Activated CD8-positive, alpha-beta memory T cell treated with anti-CD3 and anti-CD28 coated beads for 4 hours (primary cell): ENCODE measurements around the gene NELL1.
"Not testable (repeated sequence)": the region's sequence is repeated elsewhere in the genome, so short reads cannot be mapped to it uniquely, and the experiment has no call there.

Experiments used
- DNase-seq, 2 donors: peaks; one replicate each; pipeline ENCODE4 v3.0.0-alpha.2; 2020; ENCODE audit warnings: low read depth in 2 of 2

NELL1 gene

DNA sequence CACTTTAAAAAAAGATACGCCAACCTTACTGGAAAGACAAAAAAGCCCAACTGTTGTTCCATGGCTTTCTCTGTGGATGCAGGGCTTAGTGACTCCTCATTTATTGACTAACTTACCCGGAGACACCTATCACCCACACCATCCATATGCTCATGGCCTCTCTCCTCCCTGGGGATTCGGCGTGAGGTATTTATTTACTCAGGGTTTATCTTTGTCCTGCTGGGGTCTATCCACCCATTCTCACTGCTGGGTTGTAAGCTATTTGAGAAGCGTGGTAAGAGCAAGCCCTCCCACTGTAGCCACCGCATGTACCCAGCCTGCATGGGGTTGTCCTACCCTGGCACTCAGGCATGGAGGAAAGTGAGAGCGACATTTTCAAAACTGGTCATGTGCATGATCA is 93.6 kb downstream of the NELL1 start:
- no peak for DNase-seq

DNA sequence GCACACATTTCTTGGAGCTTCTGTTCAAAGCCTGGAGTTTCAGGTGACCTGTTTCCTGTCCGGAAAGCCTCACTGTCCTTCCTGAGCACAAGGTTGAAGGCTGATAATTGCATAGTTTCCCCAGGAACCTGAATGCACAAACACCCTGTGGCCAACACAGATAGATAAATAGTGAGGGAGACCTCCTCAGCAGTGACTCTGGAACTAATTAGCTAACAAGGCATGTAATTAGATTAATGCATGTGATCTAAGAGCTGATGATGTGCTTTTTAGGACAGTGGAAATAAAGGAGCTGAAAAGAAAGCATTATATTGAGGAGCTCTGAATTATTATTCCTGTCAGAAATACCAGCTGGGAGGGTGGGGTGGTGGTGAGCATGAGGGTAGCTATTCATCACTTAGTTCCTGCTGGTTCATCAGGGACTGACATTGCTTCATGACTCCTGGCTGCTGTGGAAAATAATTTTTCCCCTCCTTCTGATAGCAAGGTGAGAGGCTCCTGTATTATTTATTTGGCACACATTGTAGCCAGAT is 101.1 kb downstream of the NELL1 start:
- DNase-seq: no peak

DNA sequence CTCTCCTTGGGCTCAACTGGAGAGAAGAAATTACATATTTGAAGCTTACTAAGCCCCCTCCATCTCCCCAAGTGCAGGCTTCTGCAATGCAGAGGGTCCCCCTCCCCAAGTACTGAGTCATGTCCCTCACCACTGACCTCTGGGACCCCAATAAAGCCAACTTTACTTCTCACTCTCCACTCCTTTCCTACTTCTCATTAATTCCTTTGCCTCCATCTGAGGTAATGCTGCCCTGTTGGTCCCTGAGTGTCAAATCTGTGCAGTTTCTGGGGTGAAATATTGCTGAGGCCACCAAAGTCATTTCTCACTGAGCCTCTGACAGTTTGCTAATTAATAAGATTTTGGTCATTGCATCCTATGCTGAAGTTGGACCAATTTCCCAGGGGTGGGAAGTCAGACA is 101.6 kb downstream of the NELL1 start:
- no peak for DNase-seq

DNA sequence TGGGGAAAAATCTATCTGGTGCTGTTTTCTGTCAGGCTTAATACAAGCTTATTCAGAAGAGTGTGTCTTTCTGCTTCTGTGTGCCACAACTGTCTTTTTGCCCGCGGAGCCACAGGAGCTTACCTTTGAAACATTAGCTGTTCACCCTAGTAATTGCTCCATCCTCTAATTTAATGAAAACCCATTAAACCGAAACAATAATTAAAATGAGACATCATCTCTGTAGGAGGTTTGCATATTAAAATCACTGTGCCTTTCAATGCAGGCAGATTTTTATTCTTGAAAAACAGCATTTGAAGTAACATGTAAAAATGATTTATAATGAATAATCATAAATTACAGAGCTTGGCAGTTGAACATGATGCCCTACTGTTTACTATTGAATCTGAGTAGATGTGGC is 102.3 kb downstream of the NELL1 start:
- DNase-seq: no peak

DNA sequence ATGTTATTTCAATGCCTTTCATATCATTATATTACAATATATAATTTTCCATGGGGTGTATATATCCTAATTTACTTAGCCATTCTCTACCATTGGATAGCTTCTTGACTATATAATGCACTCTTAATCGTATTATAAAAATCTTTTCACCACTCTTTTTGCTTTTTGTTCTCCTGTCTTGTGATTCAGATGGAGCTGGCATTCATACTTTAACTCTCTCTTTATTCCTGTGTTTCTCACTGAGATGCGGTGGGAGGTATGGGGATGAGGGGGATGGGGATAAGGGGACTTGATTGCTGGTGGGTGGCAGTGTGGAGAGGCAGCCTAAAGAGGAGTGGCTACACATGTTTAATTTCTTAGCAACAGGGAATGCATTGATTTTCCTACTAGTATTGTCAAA is 105.9 kb downstream of the NELL1 start:
- DNase-seq: no peak

DNA sequence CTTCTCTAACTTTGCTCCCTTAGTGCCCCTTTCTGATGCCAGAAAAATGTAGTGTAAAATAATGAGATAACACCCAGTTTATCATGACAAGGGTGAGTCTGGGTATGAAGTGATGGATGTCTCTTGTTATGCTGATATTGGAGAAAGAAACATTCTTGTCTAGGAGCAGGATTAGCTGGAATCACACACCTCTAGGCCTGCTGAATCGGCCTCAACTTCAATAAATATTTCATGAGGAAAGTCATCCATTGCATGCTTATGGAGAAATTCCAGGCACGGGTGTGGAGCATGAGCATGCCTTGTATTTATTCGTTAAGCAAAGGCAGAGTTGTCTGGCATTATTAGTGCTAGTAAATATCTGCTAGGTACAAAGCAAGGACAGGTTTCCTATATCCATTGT is 113.4 kb downstream of the NELL1 start:
- DNase-seq: no peak

DNA sequence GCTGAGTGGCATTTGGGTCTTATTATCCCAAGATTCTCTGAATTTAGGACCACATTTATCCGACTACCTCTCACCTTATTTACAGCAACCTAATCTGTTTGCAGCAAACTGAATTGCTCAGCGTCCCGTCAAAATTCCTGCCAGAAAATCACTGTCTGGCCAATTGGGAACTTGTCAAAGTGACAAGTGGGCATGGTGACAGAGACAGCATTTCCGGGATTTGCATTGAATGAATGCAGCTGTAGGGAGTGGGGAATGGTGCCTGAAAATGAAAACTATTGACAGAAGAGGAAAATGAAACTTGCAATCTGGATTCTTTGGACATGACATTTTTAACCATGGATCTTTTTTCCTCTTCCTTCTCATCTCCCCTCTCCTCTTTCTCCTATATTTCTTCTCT is 113.8 kb downstream of the NELL1 start:
- DNase-seq: no peak

DNA sequence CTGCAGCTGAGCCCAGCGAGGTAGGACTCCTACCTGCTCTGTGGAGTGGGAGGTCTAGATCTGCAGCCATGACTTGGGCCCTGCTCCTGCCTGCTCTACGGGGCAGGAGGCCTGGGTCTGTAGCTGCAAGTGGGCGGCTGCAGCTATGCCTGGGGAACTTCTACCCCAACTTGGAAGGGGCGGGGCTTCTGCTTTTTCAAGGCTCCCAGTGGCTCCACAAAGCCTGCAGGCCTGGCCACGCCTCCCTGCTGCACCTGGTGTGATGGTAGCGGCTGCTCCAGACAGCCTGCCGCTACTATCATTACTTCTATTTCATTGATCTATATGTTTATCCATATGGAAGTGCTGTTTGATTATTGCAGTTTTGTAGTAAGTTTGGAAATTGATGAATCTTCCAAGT is 121.2 kb downstream of the NELL1 start:
- no peak for DNase-seq

DNA sequence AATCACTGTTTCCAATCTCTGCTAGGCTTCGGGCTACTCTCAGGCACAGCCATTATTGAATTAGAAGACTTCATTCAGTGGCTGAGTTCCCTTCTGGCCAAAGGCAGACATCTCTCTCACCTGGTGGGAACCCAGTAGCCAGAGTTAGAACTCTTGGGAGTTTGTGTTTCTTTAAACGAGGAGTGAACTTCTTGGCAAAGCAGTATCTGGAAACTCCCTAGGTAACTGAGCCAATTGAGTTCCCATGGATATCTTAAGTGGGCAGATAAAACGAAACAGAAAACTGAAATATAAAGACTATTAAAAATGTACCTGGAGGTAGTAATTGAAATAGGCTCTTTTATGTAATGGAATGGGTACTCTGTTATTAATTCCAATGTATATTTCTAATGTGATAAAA is 125.6 kb downstream of the NELL1 start:
- DNase-seq: no peak

DNA sequence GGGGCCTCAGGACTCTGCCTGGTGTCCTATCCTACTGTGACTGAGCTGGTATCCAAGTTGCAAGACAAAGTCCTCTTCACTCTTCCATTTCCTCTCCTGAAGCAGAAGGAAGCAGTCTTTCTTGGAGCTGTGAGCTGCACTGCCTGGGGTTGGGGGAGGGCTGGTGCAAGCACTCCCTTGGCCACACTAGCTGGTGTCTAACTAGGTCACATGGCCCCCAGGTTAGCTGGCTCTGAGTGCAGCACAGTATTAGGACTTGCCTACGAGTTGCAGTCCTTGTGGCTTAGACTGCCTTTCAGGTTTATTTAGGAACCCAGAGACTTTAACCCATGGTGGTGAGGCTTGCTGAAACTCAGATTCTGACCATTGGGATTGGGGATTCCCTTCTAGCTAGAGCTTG is 138.9 kb downstream of the NELL1 start:
- no peak for DNase-seq

DNA sequence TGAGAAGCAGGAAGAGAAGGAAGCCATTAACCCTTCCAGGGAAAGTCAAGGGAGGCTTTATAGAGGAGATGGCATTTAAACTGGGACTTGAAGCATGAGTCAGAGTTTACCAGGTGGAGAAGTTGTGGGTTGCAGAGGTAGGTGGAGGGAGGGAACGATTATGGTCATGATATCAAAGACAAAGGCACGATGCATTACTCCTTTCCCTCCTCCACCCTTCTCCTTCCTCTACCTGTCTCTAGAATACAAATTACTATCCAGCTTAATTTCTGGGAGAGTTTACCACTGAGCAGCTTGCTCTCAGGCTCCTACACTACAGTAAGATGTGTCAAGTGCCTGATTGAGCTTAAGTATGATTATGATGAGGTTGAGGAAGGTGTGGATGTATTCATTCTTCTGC is 151.7 kb downstream of the NELL1 start:
- DNase-seq: no peak

DNA sequence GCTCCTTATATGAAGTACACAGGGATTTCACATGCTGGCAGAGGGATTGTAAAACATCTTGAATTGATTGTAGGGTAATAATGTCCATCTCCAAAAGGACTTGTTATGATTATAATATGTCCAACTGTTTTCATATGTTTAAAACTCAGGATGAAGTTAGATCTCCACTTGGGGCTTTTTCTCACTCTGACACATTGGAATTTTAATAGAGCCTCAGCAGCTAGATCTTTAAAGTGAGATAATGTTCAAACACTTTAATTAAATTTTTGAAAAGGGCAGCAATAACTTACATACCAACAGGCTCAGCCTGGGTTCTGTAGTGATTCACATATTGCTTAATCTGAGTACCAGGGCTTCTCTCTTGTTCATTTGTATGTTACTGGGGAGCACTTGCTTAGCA is 152.1 kb downstream of the NELL1 start:
- DNase-seq: no peak

DNA sequence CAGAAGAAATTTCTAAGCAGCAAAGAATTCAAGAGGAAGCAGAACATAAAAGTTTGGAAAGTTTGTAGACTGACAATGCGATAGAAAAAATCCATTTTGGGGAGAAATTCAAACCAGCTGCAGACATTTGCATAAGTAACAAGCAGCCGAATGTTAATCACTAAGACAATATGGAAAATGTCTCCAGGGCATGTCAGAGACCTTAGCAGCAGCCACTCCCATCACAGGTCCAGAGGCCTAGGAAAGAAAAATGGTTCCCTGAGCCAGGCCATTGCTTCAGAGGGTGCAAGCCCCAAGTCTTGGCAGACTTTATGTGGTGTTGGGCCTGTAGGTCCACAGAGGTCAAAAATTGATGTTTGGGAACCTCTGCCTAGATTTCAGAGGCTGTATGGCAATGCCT is 155.4 kb downstream of the NELL1 start:
- DNase-seq: no peak

DNA sequence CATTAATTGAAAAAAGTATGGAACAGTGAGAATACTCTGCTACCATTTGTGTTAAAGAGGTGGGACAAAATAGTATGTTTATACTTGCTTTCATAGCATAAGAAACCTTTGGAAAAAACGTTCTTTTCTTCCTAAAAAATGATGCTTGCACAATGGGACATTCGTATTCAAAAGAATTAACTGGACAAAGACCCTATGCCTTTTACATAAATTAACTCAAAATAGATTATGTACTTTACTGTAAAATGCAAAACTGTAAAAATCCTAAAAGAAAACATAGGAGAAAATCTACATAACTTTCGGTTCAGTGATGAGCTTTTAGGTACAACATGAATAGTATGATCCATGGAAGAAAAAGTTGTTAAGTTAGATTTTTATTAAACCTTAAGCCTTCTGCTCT is 166.2 kb downstream of the NELL1 start:
- DNase-seq: no peak

DNA sequence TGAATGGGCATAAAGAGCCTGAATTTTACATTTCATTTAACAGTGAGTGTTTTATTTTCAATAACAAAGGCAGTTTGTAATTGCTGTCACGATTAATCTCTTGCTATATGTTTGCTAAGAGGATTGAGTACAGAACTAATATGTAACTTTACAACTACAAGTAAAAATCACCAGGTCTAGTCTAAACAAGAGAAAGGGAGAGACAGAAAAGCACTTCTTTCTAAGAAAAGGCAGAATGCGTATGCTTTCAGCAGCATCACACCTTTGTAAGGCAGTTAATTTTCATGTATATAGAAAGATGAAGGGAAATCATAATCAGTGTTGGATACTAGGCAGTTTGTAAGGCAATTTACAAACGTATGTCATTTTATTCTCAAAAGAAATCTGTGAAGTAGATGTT is 169.8 kb downstream of the NELL1 start:
- no peak for DNase-seq

DNA sequence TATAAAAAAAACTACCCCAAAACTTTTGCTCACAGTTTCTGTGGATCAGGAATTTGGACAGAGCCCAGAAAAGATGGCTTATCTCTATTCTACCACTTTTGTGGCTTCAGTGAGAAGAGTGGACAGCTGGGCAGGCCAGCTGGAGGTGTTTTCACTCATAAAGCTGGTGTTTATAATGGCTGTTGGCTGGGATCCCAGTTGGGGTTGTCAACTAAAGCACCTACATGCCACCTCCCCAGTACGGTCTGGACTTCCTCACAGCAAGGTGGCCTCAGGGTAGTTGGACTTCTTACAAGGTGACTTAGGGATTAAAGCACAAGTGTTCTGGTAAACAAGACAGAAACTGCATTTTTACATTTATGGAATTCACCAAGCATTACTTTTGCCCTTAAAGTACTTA is 171.0 kb downstream of the NELL1 start:
- no peak for DNase-seq

DNA sequence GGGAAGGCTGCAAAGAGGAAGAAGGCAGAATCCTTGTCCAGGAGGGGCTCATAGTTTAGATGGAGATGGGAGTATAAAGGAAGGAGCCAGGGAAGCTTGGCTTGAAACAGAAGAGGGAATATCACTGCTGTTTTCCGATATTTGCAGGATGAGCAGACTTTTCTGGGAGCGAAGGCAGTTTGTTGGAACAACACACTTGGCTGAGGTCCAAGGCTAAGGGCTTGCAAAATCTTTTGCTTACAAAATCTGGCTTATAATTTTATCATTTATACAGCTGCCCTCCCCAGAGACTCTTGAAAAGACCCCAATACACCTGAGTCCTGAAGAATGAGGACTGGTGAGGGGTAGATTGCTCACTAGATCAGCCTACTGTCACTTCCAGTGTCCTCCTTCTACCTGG is 174.8 kb downstream of the NELL1 start:
- no peak for DNase-seq

DNA sequence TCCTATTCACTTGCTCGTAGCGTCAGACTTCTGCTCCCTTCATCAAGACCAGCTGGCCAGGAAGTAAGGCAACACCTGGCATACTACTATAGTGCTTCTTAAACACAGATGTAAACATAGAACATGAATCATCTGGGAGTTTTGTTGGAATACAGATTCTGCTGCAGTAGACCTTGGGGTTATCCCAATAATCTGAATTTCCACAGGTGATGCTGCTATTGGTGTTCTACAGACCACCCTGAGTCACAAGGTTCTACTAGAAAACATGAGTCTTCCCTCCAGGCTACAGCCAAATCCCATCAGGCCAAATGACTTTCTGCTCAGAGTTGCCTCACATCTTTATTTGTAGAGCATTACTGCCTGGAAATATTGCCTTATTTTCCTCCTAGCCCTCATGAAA is 175.2 kb downstream of the NELL1 start:
- no peak for DNase-seq

DNA sequence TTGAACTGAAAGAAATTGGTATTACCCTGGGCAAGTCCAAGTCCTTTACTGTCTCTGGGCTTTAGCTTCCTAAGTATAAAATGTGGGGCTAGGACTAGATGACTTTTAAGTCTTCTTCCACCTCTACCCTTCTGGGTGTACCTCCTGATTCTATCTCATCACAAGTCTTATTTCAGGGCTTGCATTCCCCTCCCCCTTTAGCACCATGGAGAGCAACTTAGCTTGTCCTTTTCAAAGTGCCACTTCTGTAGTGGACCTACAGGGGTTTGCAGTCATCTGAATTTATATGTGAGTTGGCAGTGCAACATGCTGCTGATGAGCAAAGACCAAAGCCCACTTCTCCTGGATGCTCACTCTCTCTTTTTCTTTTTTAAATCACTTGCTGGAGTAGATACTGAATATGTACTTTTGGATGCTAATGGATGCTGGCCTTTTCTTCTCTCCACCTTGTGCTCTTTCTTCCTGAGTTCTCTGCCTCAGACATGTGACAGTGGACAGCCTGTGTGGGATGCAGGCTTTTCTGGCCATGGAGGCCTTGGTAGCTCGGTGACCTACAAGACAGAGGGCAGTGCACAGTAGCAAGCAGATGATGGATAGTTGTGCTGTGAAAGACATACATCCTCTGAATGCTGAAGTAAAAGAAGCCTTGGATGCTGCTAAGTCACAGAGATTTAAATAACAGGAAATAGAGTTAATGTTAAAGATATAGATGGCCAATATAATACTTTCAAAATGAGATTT is 185.0 kb downstream of the NELL1 start:
- no peak for DNase-seq

DNA sequence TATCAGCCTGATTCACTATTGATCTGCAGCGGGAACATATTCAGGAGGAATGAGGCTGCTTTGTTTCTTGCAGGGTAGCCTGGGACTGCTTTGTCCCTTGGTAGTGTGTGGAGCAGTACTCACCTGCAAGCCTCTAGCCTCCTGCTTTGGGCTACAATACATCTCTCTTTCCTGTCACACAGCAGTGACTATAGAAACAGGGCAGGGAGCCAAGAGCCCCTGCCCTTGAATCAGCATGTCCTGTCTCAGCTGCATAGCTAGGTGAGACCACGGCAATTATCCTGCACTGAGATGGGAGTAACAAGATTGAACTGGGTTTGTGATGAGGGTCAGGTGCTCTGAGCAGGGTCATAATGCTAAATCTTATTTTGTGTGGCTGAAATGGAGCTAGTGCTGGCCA is 191.9 kb downstream of the NELL1 start:
- DNase-seq: no peak

DNA sequence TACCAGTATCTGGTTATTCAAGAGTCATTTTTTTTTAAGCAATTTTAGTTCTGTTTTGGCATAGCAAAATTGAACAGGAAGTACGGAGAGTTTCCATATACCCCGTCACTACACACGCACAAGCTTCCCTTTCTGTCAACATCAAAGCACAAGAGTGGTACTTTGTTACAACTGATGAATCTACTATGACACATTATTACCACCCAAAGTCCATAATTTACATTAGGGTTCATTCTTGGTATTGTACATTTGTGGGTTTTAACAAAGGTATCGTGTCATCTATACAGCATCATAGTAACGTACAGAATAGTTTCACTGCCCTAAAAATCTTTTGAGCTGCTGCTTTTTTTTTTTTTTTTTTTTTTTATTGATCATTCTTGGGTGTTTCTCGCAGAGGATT is 192.9 kb downstream of the NELL1 start:
- not testable (repeated sequence) for DNase-seq

DNA sequence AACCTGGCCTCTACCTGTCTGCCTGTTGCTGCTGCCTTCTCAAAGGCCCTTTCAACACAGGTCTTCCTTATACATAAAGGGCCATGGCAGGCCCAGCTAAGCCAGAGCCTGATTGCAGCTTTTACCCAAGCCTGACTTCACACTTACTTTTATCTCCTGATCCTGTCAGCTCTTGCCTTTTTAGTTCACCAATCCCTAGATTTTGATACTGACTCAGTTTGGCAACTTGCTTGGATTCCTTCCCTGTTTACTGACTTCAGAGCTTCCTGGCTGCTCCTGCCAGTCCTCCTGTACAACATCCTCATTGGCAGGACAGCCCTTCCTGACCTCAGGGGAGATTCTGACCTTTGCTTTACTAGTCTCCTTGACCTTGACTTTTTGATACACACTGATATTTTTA is 195.2 kb downstream of the NELL1 start:
- DNase-seq: no peak

DNA sequence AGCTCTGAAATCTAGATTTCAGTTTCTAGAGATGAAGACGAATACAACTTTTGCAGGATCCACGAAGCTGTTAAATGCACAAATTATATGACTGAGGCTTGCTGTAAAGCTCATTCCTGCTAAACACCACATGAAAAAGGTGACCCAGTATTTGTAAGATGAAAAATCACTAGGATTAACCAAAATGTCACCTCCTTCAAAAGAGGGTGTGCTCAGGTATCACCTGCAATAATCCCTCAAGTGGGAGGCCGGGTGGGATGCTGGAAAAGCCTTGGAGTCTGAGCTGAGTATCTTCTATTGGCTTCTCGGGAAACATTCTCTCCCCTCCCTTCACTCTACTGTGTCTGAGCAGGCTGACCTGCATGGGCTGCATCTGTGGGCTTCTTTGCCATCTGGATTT is 195.8 kb downstream of the NELL1 start:
- DNase-seq: no peak

DNA sequence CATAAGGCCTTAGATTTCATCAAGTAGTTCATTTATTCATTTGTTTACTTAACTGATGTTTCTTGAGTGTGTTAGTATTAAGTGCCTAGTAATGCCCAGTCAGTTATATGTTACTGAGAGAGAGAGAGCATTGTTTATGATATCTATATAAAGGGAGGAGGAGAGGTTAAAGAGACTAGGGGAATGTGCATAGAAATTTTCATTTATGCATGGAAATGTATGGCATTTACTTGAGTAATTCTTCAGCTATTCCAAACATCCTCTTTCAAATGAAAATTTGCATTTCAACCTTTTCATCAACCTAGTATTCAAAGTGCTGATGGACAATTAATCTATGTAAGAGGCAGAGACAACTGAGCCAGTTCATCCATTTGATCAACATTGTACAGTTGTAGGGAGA is 199.7 kb downstream of the NELL1 start:
- DNase-seq: no peak
